Globus pallidus (tissue), 1 donor: ENCODE measurements around the gene ZIC3.
"Not testable (repeated sequence)": the region's sequence is repeated elsewhere in the genome, so short reads cannot be mapped to it uniquely, and the experiment has no call there.

Source experiments
- DNase-seq: peaks from one replicate; pipeline ENCODE4 v3.0.0-alpha.2; 2015; ENCODE audit warnings: low spot score

The ZIC3 gene

DNA sequence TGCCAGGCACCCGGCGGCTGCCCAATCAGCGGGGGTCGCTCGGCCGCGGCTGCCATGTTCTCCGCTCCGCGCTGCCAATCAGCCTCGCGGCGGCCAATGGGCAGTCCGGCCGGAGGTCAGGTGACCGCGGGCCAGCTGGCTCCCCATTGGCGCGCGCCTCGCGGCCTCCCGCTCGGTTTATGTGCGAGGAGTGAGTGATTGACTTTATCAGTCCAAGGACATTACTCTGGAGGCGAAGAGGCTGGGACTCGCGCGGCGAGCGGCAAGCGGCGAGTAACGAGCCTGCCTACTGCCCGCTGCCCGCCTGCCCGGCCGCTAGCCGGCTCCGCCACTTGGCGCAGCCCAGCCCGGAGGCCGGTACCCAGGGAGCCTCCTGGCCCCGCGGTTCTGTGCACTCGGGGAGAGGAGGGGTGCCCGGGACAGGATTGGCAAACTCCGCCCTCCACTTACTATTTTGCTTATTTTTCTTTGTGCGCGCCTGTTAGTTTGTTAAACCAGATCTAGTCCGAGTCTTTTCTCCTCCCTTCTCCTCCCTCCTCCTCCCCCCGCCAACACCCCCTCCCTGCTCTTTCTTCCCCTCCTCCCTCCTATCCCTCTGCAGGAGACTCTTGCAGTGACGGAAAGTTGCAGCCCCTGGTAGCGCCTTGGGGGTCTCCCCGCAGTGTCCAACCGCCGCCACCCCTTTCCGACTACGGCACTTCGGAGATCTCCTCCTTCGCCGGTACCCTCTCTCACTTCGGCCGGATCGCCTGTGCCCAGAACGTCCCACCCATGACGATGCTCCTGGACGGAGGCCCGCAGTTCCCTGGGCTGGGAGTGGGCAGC is at the start of gene ZIC3:
TSS of gene ZIC3 (plus strand) at position 207 of the 825 bp plus-strand sequence. CDS start at position 772, 565 bp downstream.
- peak; percentile 66 for DNase-seq

DNA sequence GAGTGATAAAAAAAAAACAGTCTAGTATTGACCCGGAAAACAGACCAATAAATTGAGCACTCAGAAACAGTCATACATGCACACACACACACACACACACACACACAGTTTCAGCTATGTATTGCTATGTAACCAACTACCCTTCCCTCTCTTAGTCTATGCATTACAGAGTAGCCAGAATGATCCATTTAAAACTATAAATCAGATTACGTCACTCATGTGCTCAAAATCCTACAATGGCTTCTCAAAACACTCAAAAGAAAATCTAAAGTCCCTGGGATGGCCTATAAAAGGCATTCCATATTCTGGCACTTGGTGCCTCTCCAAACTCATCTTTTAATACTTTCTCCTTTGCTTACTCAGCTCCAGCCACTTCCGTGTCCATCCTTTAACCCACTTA is 46.5 kb upstream of the ZIC3 start:
- no peak for DNase-seq

DNA sequence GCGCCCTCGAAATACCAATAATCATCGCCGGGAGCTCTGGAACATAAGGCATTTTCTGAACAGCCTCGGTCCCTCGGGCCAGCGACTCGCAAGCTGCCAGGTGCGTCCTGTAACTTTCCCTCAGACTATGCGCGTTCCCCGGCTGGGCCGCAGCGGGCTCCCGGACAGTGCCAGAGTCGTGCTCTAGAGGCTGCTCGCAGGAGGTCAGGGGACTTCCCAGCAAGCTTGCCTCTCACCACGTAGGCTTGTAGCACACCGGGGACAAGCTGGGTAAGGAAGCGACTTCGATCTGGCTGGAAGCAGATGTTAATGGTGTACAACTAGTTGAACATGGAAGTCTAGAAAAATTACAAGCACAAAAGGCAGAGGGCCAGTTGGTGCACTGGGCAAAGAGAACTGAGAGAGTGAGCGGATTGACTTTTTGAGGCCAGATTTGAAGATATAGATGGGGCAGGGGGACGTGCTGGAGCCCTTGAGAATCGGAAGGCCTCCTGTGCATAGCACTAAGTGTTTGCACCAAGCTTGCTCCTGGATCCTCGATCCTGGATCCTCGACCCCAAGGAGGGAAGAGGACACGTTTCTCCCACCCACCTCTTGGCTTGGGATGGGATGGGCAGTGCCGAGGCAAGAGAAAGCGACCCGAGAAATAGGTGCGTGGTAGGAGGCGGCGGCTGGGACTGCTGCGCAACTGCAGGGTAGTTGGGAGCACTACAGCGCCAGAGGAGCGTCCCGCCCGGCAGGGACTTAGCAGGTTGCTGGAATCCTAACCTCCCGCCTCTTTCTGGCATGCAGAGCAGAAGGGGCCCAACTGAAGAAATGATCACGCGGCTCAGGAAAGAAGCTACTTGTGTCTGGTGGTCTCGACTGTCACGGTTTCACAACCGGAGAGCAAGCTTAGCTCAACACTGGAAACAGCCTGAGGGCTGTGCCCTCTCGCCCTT is 19.9 kb upstream of the ZIC3 start:
- no peak for DNase-seq

DNA sequence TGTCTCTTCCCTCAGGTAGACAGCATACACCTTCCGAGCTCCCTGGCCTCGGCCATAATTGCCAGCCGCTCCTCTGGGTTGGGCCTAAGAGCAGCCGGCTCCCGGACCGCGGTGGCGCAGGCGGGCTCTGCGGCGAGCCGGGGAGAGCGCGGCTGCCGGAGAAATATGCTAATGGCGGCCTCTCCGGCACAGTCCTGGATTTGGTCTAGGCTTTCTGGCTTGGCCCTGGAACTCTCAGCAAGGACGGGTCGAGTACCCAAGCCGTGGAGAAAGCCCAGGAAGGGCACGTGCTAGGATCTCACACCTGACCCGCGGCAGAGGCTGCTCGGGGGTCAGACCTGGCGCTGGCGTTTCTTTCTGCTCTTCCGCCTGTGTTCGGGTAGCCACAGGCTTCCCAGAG is 18.6 kb upstream of the ZIC3 start:
- DNase-seq: no peak

DNA sequence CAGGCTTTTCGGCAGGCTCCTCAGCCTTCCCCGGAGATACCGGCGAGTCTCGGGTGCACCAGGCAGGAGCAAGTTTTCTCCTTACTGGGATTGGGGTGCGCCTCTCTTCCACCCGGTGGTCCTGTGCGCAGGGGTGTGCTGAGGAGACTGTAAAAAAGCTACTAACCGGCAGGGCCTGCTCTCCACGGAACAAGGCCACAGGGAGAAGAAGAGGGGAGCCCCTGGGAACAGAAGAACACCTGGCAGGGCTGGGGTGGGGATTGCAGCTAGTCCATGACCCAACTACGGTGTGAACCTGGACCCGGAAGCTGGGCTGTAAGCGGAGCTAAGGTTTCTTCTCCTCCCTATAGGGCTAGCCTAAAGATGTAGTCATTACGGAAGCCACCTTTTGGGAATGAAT is 17.7 kb upstream of the ZIC3 start:
- no peak for DNase-seq

DNA sequence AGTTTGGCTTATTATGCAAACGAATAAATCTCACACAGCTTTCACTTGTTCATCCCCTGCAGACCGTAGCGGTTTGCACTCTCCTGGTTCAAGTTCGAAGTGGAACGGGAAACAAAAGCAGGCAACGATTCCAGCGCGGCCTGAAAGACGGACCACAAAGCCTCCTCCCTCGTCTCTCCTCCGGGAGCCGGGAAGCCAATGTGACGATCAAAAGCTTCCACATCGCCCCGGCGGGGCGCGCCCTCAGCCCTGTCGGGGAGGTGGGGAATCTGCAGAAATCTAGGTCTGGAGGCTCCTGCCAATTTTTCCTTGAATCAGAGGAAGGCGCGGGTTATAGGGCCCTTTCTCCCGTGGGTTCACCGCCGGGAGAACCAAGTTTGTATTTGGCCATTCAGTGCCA is 16.9 kb upstream of the ZIC3 start:
- DNase-seq: no peak

DNA sequence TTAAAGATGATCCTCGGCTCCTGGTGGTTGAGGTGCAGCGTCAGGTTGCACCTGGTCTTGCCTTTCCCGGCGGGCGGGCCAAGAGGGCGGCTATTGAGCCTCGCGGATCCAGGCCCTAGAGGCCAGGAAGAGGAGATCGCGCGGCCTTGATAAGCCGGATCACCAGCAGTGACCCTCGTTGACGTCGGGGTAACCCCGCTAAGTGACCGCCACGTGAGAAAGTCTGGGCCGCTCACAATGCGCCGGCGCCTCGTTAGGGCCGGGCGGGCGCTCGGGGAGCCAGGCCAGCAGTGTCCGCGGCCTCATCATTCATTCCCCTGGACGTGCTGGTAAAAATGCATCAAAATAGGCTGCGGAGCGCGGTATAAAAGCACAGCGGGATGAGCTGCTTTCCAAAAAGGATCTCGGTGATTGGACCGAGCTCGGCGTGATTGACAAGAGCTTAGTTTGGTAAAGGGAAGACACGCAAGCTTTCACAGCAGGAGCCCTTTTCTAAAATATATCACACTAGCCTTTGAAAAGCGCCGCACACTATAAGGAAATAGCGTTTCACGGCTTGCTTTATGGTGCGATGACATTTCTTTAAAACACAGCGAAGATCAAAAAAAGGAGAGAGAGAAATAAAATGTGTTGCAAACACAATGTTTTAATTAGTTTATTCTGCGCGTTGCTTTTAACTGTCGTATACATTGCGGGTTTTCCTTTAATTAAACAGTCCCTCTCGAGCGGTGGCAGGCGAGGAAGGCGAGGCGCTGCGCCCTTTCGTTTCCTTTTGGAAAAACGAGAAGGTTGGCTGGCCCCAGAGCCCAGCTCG is 15.9 kb upstream of the ZIC3 start:
- no peak for DNase-seq

DNA sequence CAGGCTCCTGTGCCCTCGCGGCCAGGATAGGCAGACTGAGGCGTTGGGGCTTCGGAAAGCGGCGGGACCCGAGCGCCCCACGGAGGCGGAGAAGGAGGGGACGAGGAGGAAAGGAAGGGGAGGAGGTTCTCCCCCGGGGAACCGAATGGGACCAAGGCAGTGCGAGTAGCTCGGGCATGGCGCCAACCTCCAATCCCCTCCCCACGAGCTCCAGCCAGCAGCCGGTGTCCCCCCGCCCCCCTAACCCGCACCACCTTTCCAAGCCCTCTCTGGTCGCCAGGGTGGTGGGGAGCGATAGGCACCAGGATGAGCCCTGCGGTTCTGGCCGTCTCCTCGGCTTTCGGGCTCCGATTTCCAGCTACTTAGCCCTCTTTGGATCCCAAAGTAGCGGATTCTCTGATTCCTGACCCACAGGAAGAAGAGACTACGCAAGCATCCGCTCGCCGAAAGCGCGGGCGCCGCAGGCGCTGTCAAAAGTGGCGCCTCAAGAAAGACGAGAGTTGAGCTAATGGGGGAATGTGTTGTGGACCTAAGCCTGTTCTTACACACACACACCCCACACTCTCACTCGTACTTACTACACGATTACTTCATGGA is 15.2 kb upstream of the ZIC3 start:
- DNase-seq: no peak

DNA sequence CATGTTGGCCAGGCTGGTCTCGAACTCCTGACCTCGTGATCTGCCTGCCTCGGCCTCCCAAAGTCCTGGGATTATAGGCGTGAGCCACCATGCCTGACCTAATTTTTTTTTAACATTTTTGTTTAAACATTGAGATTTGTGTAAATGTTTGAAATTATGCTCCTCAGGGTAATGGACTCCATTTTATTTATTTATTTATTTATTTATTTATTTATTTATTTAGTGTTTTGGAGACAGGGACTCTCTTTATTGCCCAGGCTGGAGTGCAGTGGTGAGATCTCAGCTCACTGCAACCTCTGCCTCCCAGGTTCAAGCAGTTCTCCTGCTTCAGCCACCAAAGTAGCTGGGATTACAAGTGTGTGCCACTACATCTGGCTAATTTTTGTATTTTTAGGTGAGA is 13.8 kb upstream of the ZIC3 start:
- not testable (repeated sequence) for DNase-seq

DNA sequence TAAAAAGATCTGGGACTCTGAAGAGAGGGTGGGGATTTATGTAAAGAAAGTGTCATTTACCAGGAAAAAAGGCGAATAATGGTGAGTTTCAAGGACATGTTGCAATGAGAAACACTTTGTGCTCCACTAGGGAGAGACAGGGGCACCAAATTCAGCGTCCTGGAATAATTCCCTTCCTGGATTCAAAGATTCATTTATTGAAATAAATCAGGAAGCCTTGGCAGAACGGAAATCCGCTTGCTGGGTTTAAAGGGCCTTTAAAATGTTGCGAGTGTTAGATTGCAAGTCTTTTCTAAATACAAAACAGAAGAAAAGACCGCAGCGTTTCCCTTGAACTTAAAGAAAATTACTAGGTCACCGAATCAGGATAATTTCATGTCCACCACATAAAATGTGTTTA is 3.8 kb upstream of the ZIC3 start:
- DNase-seq: no peak

DNA sequence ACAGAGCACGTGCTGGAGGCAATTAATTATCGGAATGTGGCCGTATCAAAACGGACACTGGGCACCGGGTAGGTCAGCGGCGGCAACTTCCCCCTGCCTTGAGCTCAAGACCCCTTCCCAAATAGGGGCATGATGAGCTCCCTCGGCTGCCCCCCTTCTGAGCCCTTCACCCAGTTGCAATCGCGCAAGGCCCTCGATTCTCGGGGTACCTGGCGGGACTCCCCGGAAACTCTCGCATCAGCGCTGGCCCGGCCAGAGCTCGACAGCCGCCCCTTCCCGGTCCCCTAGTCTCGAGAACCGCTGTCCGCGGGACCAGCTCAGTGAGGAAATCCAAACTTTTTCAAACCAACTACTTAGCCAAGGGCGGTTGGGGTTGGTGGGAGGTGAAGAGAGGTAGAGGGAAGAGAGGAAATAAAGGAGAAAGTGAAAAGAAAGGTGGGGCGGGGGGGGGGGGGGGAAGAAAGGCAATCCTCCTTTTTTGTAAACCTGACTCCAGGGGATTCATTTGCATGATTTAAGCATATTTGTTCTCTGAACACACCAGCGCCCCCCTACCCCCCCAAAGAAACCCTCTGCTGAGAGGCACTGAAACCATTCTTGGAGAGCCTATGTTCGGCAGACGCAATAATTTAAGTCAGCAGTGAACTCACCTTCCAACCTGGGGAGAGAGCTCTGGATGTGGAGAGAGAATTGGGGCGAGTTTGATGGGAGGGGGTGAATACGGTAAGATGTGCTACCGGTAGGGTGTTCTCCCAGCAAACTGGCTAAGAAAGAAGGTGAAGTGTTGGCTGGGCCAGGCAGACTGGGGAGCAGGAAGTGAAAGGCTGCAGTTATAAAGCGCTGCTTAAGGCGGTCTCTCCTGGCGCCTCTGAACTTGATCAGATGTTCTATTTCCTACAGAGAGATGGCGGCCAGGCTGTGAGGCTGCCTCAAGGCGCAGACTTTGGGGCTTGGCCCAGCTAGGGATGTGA is 2.0 kb upstream of the ZIC3 start:
- no peak for DNase-seq

DNA sequence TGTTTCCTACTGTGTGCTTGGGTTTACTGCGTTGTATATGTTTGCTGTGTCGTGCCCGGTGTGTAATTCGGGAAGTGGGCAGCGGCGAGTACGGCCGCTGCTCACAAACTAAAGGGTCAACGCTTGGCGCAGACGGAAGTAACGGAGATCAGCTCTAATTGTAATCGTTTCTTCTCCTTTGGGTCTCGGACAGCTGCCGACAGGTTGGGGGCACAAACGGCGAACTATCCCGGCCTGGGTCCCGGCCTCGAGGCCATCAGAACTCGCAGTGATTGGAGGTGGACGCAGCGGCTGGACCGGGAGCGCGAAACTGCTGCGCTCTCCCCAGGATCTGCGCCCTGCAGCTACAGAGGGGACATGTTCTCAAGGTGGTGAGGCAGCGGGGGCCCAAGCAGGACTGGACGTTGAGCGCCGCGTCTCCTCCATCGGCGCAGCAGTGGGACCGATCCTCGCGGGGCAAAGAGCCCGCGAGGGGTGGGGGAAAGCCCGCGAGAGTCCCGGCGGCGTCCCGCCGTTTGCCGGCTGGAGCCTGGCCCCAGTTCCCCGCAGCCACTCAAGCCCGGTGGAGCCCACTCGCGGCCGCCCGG is 516 bp upstream of the ZIC3 start:
- DNase-seq: no peak

DNA sequence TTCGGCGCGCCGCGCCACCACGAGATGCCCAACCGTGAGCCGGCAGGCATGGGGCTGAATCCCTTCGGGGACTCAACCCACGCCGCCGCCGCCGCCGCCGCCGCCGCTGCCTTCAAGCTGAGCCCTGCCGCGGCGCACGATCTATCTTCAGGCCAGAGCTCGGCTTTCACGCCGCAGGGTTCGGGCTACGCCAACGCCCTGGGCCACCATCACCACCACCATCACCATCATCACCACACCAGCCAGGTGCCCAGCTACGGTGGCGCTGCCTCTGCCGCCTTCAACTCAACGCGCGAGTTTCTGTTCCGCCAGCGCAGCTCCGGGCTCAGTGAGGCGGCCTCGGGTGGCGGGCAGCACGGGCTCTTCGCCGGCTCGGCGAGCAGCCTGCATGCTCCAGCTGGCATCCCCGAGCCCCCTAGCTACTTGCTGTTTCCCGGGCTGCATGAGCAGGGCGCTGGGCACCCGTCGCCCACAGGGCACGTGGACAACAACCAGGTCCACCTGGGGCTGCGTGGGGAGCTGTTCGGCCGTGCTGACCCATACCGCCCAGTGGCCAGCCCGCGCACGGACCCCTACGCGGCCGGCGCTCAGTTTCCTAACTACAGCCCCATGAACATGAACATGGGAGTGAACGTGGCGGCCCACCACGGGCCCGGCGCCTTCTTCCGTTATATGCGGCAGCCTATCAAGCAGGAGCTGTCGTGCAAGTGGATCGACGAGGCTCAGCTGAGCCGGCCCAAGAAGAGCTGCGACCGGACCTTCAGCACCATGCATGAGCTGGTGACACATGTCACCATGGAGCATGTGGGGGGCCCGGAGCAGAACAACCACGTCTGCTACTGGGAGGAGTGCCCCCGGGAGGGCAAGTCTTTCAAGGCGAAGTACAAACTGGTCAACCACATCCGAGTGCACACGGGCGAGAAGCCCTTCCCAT is 1.1 kb downstream of the ZIC3 start:
- no peak for DNase-seq

DNA sequence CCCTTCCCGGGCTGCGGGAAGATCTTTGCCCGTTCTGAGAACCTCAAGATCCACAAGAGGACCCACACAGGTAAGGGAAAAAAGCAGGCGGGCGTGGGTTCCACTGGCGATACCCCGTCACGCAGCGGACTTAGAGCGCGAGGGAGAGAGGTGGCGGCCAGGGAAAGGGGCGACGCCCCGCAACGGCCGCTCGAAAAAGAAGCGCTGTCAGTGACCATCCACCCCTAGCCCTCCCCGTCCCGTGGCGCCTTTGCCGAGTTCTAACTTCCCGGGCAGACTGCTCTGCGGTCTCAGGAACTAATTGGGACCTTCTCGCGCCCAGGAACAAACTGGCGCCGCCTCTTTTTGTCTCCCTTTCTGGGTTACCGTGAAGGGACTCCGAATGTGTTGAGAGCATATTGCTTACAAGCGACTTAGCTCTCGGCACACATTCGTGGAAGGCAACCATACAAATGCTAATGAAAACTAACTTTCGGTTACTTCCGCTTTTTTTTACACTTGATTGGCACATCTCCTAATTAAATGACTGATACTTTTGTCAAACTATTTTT is 1.8 kb downstream of the ZIC3 start:
- DNase-seq: no peak

DNA sequence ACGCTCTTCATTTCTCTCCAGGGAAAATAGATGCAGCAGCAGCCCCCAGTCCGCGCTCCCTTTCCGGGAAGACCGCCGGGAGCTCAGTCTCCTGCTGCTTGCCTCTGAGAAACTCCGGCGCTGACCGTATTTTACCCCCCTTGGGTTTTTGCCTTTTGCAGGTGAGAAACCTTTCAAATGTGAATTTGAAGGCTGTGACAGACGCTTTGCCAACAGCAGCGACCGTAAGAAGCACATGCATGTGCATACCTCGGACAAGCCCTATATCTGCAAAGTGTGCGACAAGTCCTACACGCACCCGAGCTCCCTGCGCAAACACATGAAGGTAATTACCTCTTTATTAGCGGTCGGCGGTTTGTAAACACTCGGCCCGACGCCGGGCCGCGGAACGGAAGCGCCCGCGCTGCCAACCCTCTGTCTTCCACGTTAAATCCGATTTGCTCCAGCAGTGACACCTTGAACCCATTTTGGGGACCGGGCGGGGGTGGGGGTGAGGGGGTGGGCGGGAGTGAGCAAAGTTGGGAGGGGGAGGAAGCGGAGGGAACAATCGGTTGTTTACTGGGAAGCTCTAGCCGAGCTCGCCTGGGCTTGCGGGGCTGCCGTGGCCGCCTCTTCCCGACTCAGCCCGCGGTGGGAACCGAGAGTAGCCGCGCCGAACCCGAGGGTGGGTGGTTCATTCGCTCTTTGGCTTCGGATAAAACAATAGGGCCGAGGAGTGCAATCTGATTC is 3.0 kb downstream of the ZIC3 start:
- no peak for DNase-seq

DNA sequence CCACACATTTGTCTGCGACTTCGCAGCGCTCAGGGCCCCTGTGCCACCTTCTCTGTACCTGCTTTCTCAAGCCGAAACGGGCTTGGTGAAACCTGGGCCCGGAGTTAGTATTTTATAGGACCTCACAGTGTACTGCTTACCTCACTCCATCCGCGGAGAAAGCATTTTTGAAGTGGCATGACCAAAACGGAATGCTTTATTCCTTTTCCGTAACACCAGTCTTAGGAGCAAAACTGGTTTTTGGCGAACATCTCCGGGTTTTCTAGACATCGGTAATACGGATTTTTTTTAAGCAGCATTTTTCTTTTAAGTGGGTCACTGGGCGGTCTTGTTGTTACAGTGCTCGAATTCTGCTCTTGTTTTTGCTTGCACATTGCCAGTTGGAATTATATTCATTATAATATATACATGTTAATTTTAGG is 3.6 kb downstream of the ZIC3 start:
- no peak for DNase-seq

DNA sequence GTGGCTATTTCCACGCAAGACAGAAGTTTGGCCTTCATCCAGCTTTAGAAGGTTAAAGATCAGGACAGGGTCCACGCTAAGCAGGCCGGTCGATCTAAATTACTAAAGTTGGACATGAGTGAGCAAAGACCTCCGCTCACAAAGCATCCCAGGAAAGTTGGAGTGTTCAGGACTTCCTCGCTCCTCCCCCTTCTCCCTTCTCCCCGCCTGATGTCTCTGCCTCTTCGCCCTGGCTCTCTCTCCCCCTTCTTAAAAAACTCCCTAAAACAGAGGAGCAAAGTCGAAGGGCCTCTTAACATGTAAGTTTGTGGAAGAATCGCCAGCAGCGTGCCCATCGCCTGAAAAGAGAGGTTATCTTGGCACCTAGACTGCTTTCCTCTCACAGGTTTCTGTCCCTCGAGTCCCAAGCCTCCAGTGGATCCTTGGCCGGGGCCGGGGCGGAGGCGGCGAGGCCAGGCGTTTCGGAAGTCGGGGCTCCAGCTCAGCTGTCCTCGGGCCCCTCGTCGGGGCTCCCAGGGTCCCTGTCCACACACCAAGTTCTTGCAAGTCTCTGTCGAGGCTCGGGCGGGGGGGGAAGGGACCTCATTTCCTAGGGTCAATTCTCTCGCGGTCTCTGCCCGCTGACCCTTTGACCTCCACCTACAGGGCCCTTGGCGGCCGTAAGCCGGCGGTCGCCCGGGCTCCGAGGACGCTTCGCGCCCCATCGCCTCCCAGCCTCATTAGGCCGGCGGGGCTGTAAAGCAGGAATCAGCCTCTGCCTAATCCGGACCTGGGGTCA is 7.6 kb downstream of the ZIC3 start:
- DNase-seq: no peak
